Hepatocyte (in vitro differentiated cells): ENCODE data around the gene TBC1D2. TPM values are rescaled to one million over a fixed set of nuclear protein-coding genes. Genes with fewer than 3 reads are reported as not detected.

Experiments
- DNase-seq: peaks from one replicate; pipeline ENCODE4 v3.0.0-alpha.2; 2016; ENCODE audit warnings: low spot score
- H2AFZ ChIP-seq: fragments of 200-600 bp; sonication (generic); 2 replicates; pipeline ENCODE4 v1.6.0; 2016; ENCODE audit warnings: antibody characterized with exemption, mild to moderate bottlenecking
- H3K27ac ChIP-seq: fragments of 200-600 bp; sonication (generic); 2 replicates; pipeline ENCODE4 v1.5.1; 2016; ENCODE audit warnings: mild to moderate bottlenecking
- H3K27me3 ChIP-seq: fragments of 200-600 bp; sonication (generic); 2 replicates; pipeline ENCODE4 v1.6.1; 2016
- H3K36me3 ChIP-seq: fragments of 200-600 bp; sonication (generic); replicated peaks from 2 replicates; pipeline ENCODE4 v1.5.1; 2016; ENCODE audit warnings: low read depth; ENCODE audit not compliant: insufficient read depth
- H3K4me1 ChIP-seq: fragments of 200-600 bp; sonication (generic); 2 replicates; pipeline ENCODE4 v1.5.1; 2016; ENCODE audit warnings: mild to moderate bottlenecking, moderate library complexity; ENCODE audit not compliant: insufficient read depth
- H3K4me2 ChIP-seq: fragments of 200-600 bp; sonication (generic); 2 replicates; pipeline ENCODE4 v1.6.0; 2016
- H3K4me3 ChIP-seq: fragments of 200-600 bp; sonication (generic); 2 replicates; pipeline ENCODE4 v1.5.1; 2016; ENCODE audit warnings: mild to moderate bottlenecking
- H3K79me2 ChIP-seq: fragments of 200-600 bp; sonication (generic); 2 replicates; pipeline ENCODE4 v1.6.0; 2017; ENCODE audit warnings: mild to moderate bottlenecking
- H3K9me2 ChIP-seq: fragments of 200-600 bp; sonication (generic); replicated peaks from 2 replicates; pipeline ENCODE4 v1.6.0; 2017; ENCODE audit warnings: mild to moderate bottlenecking; ENCODE audit not compliant: insufficient read depth
- H3K9me3 ChIP-seq: fragments of 200-600 bp; sonication (generic); 2 replicates; pipeline ENCODE4 v1.5.1; 2016; ENCODE audit warnings: low read depth, mild to moderate bottlenecking
- H4K20me1 ChIP-seq: fragments of 200-600 bp; sonication (generic); 2 replicates; pipeline ENCODE4 v1.6.0; 2016; ENCODE audit warnings: mild to moderate bottlenecking; ENCODE audit not compliant: insufficient read depth, poor library complexity, severe bottlenecking
- CTCF ChIP-seq: fragments of 200-600 bp; sonication (generic); IDR thresholded peaks from 2 replicates; pipeline ENCODE4 v1.5.1; 2016; ENCODE audit warnings: antibody characterized with exemption, mild to moderate bottlenecking; ENCODE audit not compliant: poor library complexity
- EZH2 ChIP-seq: fragments of 200-600 bp; sonication (generic); IDR thresholded peaks from 2 replicates; pipeline ENCODE4 v1.6.1; 2016; ENCODE audit warnings: antibody characterized with exemption, mild to moderate bottlenecking, borderline replicate concordance
- EZH2phosphoT487 ChIP-seq: fragments of 200-600 bp; sonication (generic); IDR thresholded peaks from one replicate; pipeline ENCODE4 v1.6.1; 2018; ENCODE audit warnings: antibody characterized with exemption, mild to moderate bottlenecking, low read depth, moderate library complexity; ENCODE audit not compliant: unreplicated experiment, severe bottlenecking
- whole genome bisulfite sequencing: methylation state at CpG from one replicate; pipeline ENCODE4 v1.1.6; 2016; ENCODE audit warnings: low lambda C conversion rate; ENCODE audit errors: missing lambda C conversion rate; 5-methylcytosine and 5-hydroxymethylcytosine counted together
- polyA plus RNA-seq: library from polyadenylated mRNA; unstranded; fragments of >200 nt; fragmentation: Nextera tagmentation; extraction: Ambion mirVana; gene quantifications from 2 replicates; pipeline ENCODE4 v1.2.1, GENCODE V29; 2016
- total RNA-seq: library from RNA; depleted of rRNA; stranded (reverse); fragments of >200 nt; gene quantifications from 2 replicates; pipeline ENCODE4 v1.2.3, GENCODE V29; 2014

TBC1D2 gene
- total and polyA plus RNA-seq, 2 experiments from 2014 or later = 20.0 to 31.6 TPM

GRCh38 chr9:98230304-98230703, 25.1 kb downstream of the TBC1D2 start:
- no peaks in the 10 kb centered on the region for H3K36me3 ChIP-seq
- H3K9me2 ChIP-seq = no peaks in the 10 kb centered on the region
- H3K4me1 ChIP-seq = peaks cover 76% of the 10 kb centered on the region
- H3K9me3 ChIP-seq = no peaks in the 10 kb centered on the region
- H3K4me3 ChIP-seq = no peak overlapping the region
- peak; percentile 13 for DNase-seq
- 54% methylated on average over 6 of the region's 6 CpGs for WGBS
- H4K20me1 ChIP-seq = no peaks in the 10 kb centered on the region
- TF ChIP-seq EZH2 (no peak), CTCF (no peak), EZH2phosphoT487 (no peak)
- H3K4me2 ChIP-seq = no peak overlapping the region
- no peaks in the 10 kb centered on the region for H3K79me2 ChIP-seq
- H2AFZ ChIP-seq = no peak overlapping the region
- H3K27ac ChIP-seq = peak overlapping the region; percentile 92
- H3K27me3 ChIP-seq = no peaks in the 10 kb centered on the region

GRCh38 chr9:98229620-98230019, 25.8 kb downstream of the TBC1D2 start:
- no peak overlapping the region for H2AFZ ChIP-seq
- 82% methylated on average over 3 of the region's 3 CpGs for WGBS
- H3K9me2 ChIP-seq = no peaks in the 10 kb centered on the region
- no peaks in the 10 kb centered on the region for H3K9me3 ChIP-seq
- H4K20me1 ChIP-seq = no peaks in the 10 kb centered on the region
- DNase-seq = no peak
- H3K36me3 ChIP-seq = no peaks in the 10 kb centered on the region
- TF ChIP-seq EZH2 (no peak), CTCF (no peak), EZH2phosphoT487 (no peak)
- no peak overlapping the region for H3K4me2 ChIP-seq
- H3K4me3 ChIP-seq = no peak overlapping the region
- no peaks in the 10 kb centered on the region for H3K79me2 ChIP-seq
- H3K27me3 ChIP-seq = no peaks in the 10 kb centered on the region
- H3K27ac ChIP-seq = peak overlapping the region; percentile 92
- peaks cover 83% of the 10 kb centered on the region for H3K4me1 ChIP-seq

- Histone ChIP-seq H3K4me1 (peaks cover 82% of the 10 kb centered on the region), H4K20me1 (no peaks in the 10 kb centered on the region), H3K4me2 (no peak overlapping the region)
These were observed 26.4 kb downstream of the TBC1D2 start for GRCh38 chr9:98229090-98229395.

More at GRCh38 chr9:98229090-98229395, 26.4 kb downstream of the TBC1D2 start:
- H3K79me2 ChIP-seq = no peaks in the 10 kb centered on the region
- H3K27me3 ChIP-seq = no peaks in the 10 kb centered on the region
- no peaks in the 10 kb centered on the region for H3K36me3 ChIP-seq
- 69% methylated on average over 4 of the region's 4 CpGs for WGBS
- DNase-seq = no peak
- no peaks in the 10 kb centered on the region for H3K9me3 ChIP-seq
- H3K27ac ChIP-seq = peak overlapping the region; percentile 92
- no peaks in the 10 kb centered on the region for H3K9me2 ChIP-seq
- no peak overlapping the region for H2AFZ ChIP-seq
- no peak overlapping the region for H3K4me3 ChIP-seq
- TF ChIP-seq EZH2 (no peak), EZH2phosphoT487 (no peak), CTCF (no peak)
